Panc1 (cell line): ENCODE data around the gene CDKAL1. TPM values are rescaled to one million over a fixed set of nuclear protein-coding genes. Genes with fewer than 3 reads are reported as not detected.

Experiments used
- ATAC-seq: fragments of 200-7000 bp; cut with Tn5 transposase; 2 replicates; pipeline ENCODE4 v1.9.1; 2020; ENCODE audit warnings: mild to moderate bottlenecking, moderate library complexity
- BruUV-seq: library from RNA; stranded (reverse); fragments of 400-500 nt; replicated peaks from 2 replicates; lab custom pipeline; 2021; lab: Mats Ljungman, UMichigan
- CTCF ChIA-PET: fragments of 300-600 bp; sonication (Branson Sonifier 250); formaldehyde crosslinking; loops from one replicate; lab custom pipeline; 2022; ENCODE audit warnings: antibody characterized with exemption; lab: Charles Lee
- POLR2A ChIA-PET: fragments of 300-600 bp; sonication (Branson Sonifier 250); formaldehyde crosslinking; loops from one replicate; lab custom pipeline; 2022; ENCODE audit warnings: antibody characterized with exemption; lab: Charles Lee
- DNase-seq: peaks from one replicate; pipeline ENCODE4 v3.0.0-alpha.2; 2010; ENCODE audit warnings: low read depth, low spot score
- H3K27ac ChIP-seq: 2 replicates; pipeline ENCODE4 v1.5.1; 2011; ENCODE audit warnings: mild to moderate bottlenecking, low read length, inconsistent platforms
- H3K27me3 ChIP-seq: fragments of 200-500 bp; sonication (Bioruptor generic); 2 replicates; pipeline ENCODE4 v1.6.0; 2014; ENCODE audit warnings: low read length, inconsistent platforms; ENCODE audit not compliant: control insufficient read depth, insufficient read depth
- H3K36me3 ChIP-seq: fragments of 200-500 bp; sonication (Bioruptor generic); 2 replicates; pipeline ENCODE4 v1.5.1; 2014; ENCODE audit warnings: inconsistent platforms, mild to moderate bottlenecking, low read length, moderate library complexity; ENCODE audit not compliant: control insufficient read depth, insufficient read depth
- H3K4me1 ChIP-seq: 2 replicates; pipeline ENCODE4 v1.5.1; 2011; ENCODE audit warnings: inconsistent platforms, mild to moderate bottlenecking, low read length, moderate library complexity; ENCODE audit not compliant: control insufficient read depth, insufficient read depth
- H3K4me3 ChIP-seq, 2 experiments: 2 replicates each; pipeline ENCODE4 v1.5.1; 2011 to 2012; ENCODE audit warnings: low read depth in 2 of 2, low read length in 2 of 2, mild to moderate bottlenecking in 2 of 2, inconsistent platforms in 1 of 2, moderate library complexity in 1 of 2
- H3K9me3 ChIP-seq: fragments of 200-500 bp; sonication (Bioruptor generic); 2 replicates; pipeline ENCODE4 v1.5.1; 2014; ENCODE audit warnings: low read depth, mild to moderate bottlenecking, inconsistent platforms, low read length, moderate library complexity; ENCODE audit not compliant: control insufficient read depth, insufficient read depth
- CTCF ChIP-seq: fragments of 450-650 bp; IDR thresholded peaks from 2 replicates; pipeline ENCODE4 v1.5.1; 2017; ENCODE audit warnings: mild to moderate bottlenecking
- POLR2AphosphoS5 ChIP-seq: IDR thresholded peaks from 2 replicates; pipeline ENCODE4 v1.6.1; 2012; ENCODE audit warnings: mild to moderate bottlenecking, low read depth, low read length, moderate library complexity
- REST ChIP-seq, 2 experiments: IDR thresholded peaks; 2 replicates each; pipeline ENCODE4 v1.6.1; 2011 to 2012; ENCODE audit warnings: low read depth in 2 of 2, control low read depth in 1 of 2, low read length in 1 of 2, mild to moderate bottlenecking in 1 of 2, moderate library complexity in 1 of 2; ENCODE audit not compliant: insufficient read depth in 1 of 2
- SIN3A ChIP-seq: IDR thresholded peaks from 2 replicates; pipeline ENCODE4 v1.6.1; 2012; ENCODE audit warnings: low read depth, mild to moderate bottlenecking, low read length, moderate library complexity, borderline replicate concordance; ENCODE audit not compliant: insufficient read depth
- TCF7L2 ChIP-seq: IDR thresholded peaks from 2 replicates; pipeline ENCODE4 v1.6.1; 2011; ENCODE audit warnings: mild to moderate bottlenecking, low read depth, low read length, inconsistent platforms
- in situ Hi-C: cut with HindIII; loops from 2 replicates; pipeline ENCODE4 v1.10.0; 2016; ENCODE audit warnings: low sequenced_read_pairs, low pct_unique_long_range_greater_than_20kb
- intact Hi-C: fragments of 100-400 bp; cut with micrococcal nuclease; formaldehyde crosslinking; loops from one replicate; pipeline ENCODE4 v1.10.0; 2022; ENCODE audit not compliant: unreplicated experiment
- total RNA-seq: library from RNA; stranded (reverse); gene quantifications from one replicate; pipeline ENCODE4 v1.2.1, GENCODE V29; 2021; ENCODE audit not compliant: unreplicated experiment

CDKAL1 gene
- total RNA-seq, 1 experiment from 2014 or later, result 14.5 TPM

GRCh38 chr6:21083708-21084107 is 549.5 kb downstream of the CDKAL1 start:
- no peaks in the 10 kb centered on the region for H3K9me3 ChIP-seq
- POLR2A ChIA-PET, result no interaction called here
- no peaks in the 10 kb centered on the region for H3K36me3 ChIP-seq
- H3K27ac ChIP-seq, result no peak overlapping the region
- H3K27me3 ChIP-seq, result no peaks in the 10 kb centered on the region
- in situ Hi-C loops, result no loop called here
- no peak overlapping the region for H3K4me3 ChIP-seq
- no peak for TF ChIP-seq CTCF
- ATAC-seq (no peak), DNase-seq (no peak)
- intact Hi-C loops, result no loop called here
- H3K4me1 ChIP-seq, result no peaks in the 10 kb centered on the region
- CTCF ChIA-PET, result no interaction called here
- no TSS peak for BruUV-seq

- Histone ChIP-seq H3K4me3 (no peak overlapping the region), H3K4me1 (no peaks in the 10 kb centered on the region), H3K36me3 (no peaks in the 10 kb centered on the region), H3K9me3 (no peaks in the 10 kb centered on the region), H3K27me3 (no peaks in the 10 kb centered on the region), H3K27ac (no peak overlapping the region)
- no peak for DNase-seq
- intact Hi-C loops, result no loop called here
- POLR2A ChIA-PET, result no interaction called here
- BruUV-seq, result no TSS peak
- no peak for ATAC-seq
- in situ Hi-C loops, result no loop called here
- CTCF ChIA-PET, result interaction anchor here (0.5 kb wide), 1 partner anchor 25 kb away, joined by 3 read pairs; no protein-coding TSS in a partner anchor
- no peak for TF ChIP-seq POLR2AphosphoS5
- no peak for TF ChIP-seq CTCF
- no peak for TF ChIP-seq TCF7L2
- no peak for TF ChIP-seq SIN3A
- no peak for TF ChIP-seq REST (IDR thresholded peaks at IDR 0.05; ENCODE audit: insufficient read depth in 1 of 2, low read depth in 2 of 2, low read length in 1 of 2)
Measured at GRCh38 chr6:21084656-21085055, 550.4 kb downstream of the CDKAL1 start.

- no TSS peak for BruUV-seq
- Histone ChIP-seq H3K27ac (no peak overlapping the region), H3K9me3 (no peaks in the 10 kb centered on the region), H3K36me3 (no peaks in the 10 kb centered on the region), H3K4me3 (no peak overlapping the region), H3K4me1 (no peaks in the 10 kb centered on the region), H3K27me3 (no peaks in the 10 kb centered on the region)
- ATAC-seq (no peak), DNase-seq (no peak)
- intact Hi-C loops (no loop called here), in situ Hi-C loops (no loop called here)
- CTCF ChIA-PET, result no interaction called here
- TF ChIP-seq REST (IDR thresholded peaks at IDR 0.05; ENCODE audit: insufficient read depth in 1 of 2, low read depth in 2 of 2, low read length in 1 of 2) (no peak), SIN3A (no peak), TCF7L2 (no peak), CTCF (no peak), POLR2AphosphoS5 (no peak)
- POLR2A ChIA-PET, result no interaction called here
Measured at GRCh38 chr6:21085211-21085610, 551.0 kb downstream of the CDKAL1 start.
